NCI-H2227 (cell line): Measurements from ENCODE around the gene NR0B1.

Experiments
- DNase-seq: peaks from one replicate; lab custom pipeline; 2025; ENCODE audit not compliant: unreplicated experiment; lab: John Stamatoyannopoulos, UW

NR0B1 gene

GRCh38 chrX:30309139-30309571, at the start of gene NR0B1:
Gene NR0B1 (minus strand): TSS chrX:30309390. CDS start chrX:30309363, 27 bp downstream.
- no peak for DNase-seq

GRCh38 chrX:30349946-30350345, 40.8 kb upstream of the NR0B1 start:
- DNase-seq, result no peak

- no peak for DNase-seq
Observed at GRCh38 chrX:30343206-30343605, 34.0 kb upstream of the NR0B1 start.

GRCh38 chrX:30340753-30341152, 31.6 kb upstream of the NR0B1 start:
- DNase-seq, result no peak

- no peak for DNase-seq
Observed at GRCh38 chrX:30327762-30328161, 18.6 kb upstream of the NR0B1 start.

GRCh38 chrX:30317308-30317707, 8.1 kb upstream of the NR0B1 start:
- DNase-seq, result no peak

GRCh38 chrX:30313322-30313721, 4.1 kb upstream of the NR0B1 start:
- no peak for DNase-seq

GRCh38 chrX:30312858-30313257, 3.7 kb upstream of the NR0B1 start:
- no peak for DNase-seq

- no peak for DNase-seq
Observed at GRCh38 chrX:30310429-30311206, 1.4 kb upstream of the NR0B1 start.

- no peak for DNase-seq
Observed at GRCh38 chrX:30308263-30309138, 689 bp downstream of the NR0B1 start.

- DNase-seq, result no peak
Observed at GRCh38 chrX:30307466-30307865, 1.7 kb downstream of the NR0B1 start.

GRCh38 chrX:30304866-30305265, 4.3 kb downstream of the NR0B1 start:
- no peak for DNase-seq

GRCh38 chrX:30302956-30303355, 6.2 kb downstream of the NR0B1 start:
- no peak for DNase-seq

- no peak for DNase-seq
Observed at GRCh38 chrX:30301963-30302362, 7.2 kb downstream of the NR0B1 start.

GRCh38 chrX:30301208-30301607, 8.0 kb downstream of the NR0B1 start:
- no peak for DNase-seq

- no peak for DNase-seq
Observed at GRCh38 chrX:30296408-30297254, 12.6 kb downstream of the NR0B1 start.

GRCh38 chrX:30283456-30284200, 25.6 kb downstream of the NR0B1 start:
- DNase-seq, result no peak

- no peak for DNase-seq
Observed at GRCh38 chrX:30282527-30282926, 26.7 kb downstream of the NR0B1 start.

GRCh38 chrX:30280428-30280827, 28.8 kb downstream of the NR0B1 start:
- DNase-seq, result no peak

- no peak for DNase-seq
Observed at GRCh38 chrX:30278365-30278764, 30.8 kb downstream of the NR0B1 start.
